GM12801 (cell line): Measurements from ENCODE around the gene PCDHA4.

Experiments
- TF ChIP-seq, protein P1 (sequence below): IDR thresholded peaks from one replicate; pipeline ENCODE4 v1.5.1; 2011; ENCODE audit warnings: control low read depth; ENCODE audit not compliant: insufficient read length; ENCODE audit errors: extremely low read depth

PCDHA4 gene

DNA sequence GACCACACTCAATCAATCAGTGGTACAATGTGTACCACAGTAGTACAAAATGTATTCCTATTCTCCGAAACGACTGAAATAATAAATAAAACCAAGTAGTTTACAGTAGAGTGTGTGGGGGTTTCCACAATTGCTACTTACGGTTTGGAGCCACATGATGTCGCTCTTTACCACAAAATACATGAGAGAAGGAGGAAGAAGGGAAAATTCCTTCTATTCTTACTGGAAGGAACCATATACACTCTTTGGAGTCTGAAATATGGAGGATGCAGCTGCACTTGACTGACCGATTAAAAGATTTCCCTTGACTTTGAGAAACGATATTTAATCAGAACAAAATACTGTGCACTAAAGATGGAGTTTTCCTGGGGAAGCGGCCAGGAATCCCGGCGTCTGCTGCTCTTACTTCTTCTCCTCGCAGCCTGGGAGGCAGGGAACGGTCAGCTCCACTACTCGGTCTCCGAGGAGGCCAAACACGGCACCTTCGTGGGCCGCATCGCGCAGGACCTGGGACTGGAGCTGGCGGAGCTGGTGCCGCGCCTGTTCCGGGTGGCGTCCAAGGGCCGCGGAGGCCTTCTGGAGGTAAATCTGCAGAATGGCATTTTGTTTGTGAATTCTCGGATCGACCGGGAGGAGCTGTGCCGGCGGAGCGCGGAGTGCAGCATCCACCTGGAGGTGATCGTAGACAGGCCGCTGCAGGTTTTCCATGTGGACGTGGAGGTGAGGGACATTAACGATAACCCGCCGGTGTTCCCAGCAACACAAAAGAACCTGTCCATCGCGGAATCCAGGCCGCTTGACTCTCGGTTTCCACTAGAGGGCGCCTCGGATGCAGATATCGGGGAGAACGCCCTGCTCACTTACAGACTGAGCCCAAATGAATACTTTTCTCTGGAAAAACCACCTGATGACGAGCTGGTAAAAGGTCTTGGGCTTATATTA, at the start of gene PCDHA4:
Gene PCDHA4, plus strand, starts transcription at position 235 of the 942 bp plus-strand sequence.
- TF ChIP-seq, protein P1, sequence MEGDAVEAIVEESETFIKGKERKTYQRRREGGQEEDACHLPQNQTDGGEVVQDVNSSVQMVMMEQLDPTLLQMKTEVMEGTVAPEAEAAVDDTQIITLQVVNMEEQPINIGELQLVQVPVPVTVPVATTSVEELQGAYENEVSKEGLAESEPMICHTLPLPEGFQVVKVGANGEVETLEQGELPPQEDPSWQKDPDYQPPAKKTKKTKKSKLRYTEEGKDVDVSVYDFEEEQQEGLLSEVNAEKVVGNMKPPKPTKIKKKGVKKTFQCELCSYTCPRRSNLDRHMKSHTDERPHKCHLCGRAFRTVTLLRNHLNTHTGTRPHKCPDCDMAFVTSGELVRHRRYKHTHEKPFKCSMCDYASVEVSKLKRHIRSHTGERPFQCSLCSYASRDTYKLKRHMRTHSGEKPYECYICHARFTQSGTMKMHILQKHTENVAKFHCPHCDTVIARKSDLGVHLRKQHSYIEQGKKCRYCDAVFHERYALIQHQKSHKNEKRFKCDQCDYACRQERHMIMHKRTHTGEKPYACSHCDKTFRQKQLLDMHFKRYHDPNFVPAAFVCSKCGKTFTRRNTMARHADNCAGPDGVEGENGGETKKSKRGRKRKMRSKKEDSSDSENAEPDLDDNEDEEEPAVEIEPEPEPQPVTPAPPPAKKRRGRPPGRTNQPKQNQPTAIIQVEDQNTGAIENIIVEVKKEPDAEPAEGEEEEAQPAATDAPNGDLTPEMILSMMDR: no peak

DNA sequence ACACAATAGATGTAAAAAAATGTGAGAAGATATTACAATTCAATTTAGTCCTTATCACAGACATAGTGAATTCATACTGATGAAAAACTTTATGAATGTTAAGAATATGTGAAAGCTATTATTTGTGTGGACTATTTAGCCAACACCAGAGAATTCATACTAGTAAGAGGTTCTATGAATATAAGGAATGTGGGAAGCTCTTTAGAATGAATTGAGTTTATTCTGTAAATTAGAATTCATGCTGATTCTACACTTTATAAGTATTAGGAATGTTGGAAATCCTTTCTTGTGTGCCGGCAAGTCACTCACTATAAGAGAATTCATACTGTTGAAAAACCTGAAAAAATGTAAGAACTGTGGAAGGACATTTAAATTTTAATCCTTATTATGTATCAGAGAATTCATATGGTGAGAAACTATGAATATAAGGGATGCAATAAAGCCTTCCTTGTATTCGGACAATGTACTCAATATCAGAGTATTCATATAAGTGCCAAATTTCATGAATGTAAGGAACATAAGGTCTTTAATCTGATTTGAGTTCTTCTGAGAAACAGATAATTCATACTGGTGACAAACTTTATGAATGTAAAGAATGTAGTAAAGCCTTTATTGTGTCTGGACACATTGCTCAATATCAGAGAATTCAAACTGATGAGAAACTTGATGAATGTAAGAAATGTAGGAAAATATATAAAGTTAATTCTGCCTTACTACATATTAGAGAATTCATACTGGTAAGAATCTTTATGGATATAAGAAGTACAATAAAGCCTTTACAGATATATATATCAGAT, 42.5 kb upstream of the PCDHA4 start:
- TF ChIP-seq, protein P1: no peak

DNA sequence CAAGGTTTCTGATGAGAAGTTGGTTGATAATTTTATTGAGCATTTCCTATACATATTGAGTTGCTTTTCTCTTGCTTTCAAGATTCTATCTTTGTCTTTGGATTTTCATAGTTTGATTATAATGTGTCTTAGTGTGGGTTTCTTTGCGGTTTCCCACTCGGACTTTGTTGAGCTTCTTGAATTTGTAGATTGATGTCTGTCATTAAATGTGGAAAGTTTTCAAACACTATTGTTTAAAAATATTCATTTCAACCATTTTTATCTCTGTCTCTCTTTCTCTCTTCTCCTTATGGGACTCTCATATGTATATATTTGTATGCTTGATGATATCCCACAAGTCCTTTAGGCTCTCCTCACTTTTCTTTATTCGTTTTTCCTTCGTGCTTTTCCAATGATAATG, 39.4 kb upstream of the PCDHA4 start:
- TF ChIP-seq, protein P1: no peak

DNA sequence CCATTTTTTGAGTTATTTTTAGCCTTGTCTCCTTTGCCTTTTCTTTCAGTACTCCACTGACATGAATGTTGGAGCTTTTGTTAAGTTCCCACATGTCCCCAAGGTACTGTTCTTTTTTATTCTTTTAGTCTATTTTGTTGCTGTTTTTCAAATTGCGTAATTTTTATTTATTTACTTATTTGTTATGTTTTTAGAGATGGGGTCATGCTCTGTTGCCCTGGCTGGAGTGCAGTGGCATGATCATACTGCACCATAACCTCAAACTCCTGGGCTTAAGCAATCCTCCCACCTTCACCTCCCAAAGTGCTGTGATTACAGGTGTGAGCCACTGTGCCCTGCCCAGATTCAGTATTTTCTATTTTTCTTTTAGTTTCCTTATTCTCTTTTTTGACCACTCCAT, 26.4 kb upstream of the PCDHA4 start:
- TF ChIP-seq, protein P1: no peak

DNA sequence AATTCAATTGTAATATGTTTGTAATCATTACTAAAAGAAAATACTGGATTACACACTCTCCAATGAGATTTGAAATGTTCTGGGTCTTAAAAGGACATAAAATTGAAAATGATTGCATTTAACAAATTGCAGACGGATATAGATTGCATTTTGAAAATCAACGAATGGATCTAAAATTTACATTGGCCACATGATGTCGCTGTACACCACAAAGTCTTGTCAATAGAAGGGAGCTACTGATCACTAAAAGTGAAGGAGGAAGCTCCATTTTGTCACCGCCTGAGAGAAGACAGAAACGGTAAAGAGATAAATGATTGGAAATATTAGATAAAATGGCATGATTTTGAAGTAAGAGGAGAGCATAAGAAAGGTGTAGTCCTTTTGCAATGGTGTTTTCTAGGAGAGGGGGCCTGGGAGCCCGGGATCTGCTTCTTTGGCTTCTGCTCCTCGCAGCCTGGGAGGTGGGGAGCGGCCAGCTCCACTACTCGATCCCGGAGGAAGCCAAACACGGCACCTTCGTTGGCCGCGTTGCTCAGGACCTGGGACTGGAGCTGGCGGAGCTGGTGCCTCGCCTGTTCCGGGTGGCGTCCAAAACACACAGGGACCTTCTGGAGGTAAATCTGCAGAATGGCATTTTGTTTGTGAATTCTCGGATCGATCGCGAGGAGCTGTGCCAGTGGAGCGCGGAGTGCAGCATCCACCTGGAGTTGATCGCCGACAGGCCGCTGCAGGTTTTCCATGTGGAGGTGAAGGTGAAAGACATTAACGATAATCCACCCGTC, 20.8 kb upstream of the PCDHA4 start, which contains the start of gene PCDHA1:
Gene PCDHA1, plus strand, starts transcription at position 236 of the 782 bp plus-strand sequence.
- TF ChIP-seq, protein P1: no peak

DNA sequence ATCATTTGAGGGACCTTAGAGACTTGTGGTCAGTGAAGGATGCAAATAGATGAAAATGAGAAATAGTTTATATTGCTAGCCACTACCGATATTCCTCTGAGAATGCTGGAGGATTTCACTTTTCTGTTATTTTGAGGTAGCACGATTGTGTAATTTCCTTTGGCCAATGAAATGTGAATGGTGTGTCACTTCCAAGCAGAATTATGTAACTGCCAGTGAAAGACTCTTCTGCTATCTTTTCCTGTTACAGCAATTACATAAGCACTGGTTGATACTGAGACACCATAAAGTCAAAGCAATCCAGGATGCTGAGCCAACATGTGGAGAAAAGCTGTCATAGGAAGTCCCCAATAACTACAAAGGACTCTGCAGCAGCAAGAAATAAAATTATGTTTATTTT, 15.8 kb upstream of the PCDHA4 start:
- TF ChIP-seq, protein P1: no peak
